ENCODE data around the gene ARID1B.

DNA sequence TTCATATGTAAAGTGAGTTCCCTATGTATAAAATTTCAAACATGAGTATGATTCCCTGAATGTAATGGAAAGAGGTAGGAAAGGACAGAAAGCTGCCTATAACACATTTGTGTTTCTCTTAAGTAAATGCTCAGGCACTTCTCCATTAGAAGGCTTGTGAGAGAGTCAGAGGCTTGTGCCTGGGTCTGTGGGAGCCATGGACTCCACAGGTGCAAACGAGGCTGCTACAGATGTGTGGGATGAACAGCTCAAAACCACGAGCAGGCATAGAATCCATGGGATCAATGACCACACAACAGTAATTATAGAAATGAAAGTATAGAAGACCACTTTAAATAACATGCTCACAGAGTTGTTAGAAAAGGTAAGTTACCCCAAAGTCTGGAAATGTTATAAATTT, 134.4 kb downstream of the ARID1B start:
- no peak for TF ChIP-seq CTCF (conservative IDR thresholded peaks at IDR 0.05)
- TF ChIP-seq ZFX (IDR thresholded peaks at IDR 0.05): no peak
